Loucy (cell line): Measurements from ENCODE around the gene FHIT.

Experiments used
- H2AFZ ChIP-seq: fragments of 200-600 bp; sonication (generic); 2 replicates; pipeline ENCODE4 v1.6.0; 2016; ENCODE audit warnings: antibody characterized with exemption, mild to moderate bottlenecking, low read length, moderate library complexity
- H3F3A ChIP-seq: fragments of 200-600 bp; 2 replicates; pipeline ENCODE4 v1.6.0; 2016; ENCODE audit warnings: antibody characterized with exemption, low read depth, mild to moderate bottlenecking
- H3K27me3 ChIP-seq: fragments of 200-600 bp; sonication (generic); 2 replicates; pipeline ENCODE4 v1.6.1; 2014; ENCODE audit warnings: low read length, mild to moderate bottlenecking; ENCODE audit not compliant: insufficient read depth, poor library complexity, severe bottlenecking
- H3K36me3 ChIP-seq: fragments of 200-600 bp; sonication (generic); 2 replicates; pipeline ENCODE4 v1.6.1; 2016; ENCODE audit warnings: low read length; ENCODE audit not compliant: insufficient read depth
- H3K4me1 ChIP-seq: fragments of 200-600 bp; sonication (generic); 2 replicates; pipeline ENCODE4 v1.5.1; 2014; ENCODE audit warnings: low read length, mild to moderate bottlenecking; ENCODE audit not compliant: insufficient read depth, poor library complexity, severe bottlenecking
- H3K4me2 ChIP-seq: fragments of 200-600 bp; sonication (generic); 2 replicates; pipeline ENCODE4 v1.6.0; 2014; ENCODE audit warnings: antibody characterized with exemption, low read length, low read depth, mild to moderate bottlenecking; ENCODE audit not compliant: poor library complexity, severe bottlenecking
- H3K4me3 ChIP-seq: fragments of 200-600 bp; sonication (generic); 2 replicates; pipeline ENCODE4 v1.5.1; 2014; ENCODE audit warnings: low read length, mild to moderate bottlenecking, mixed read lengths; ENCODE audit not compliant: poor library complexity, severe bottlenecking
- H3K79me2 ChIP-seq: fragments of 200-600 bp; sonication (generic); 2 replicates; pipeline ENCODE4 v1.6.1; 2014; ENCODE audit warnings: low read length; ENCODE audit not compliant: insufficient read depth
- H3K9ac ChIP-seq: fragments of 200-600 bp; sonication (generic); 2 replicates; pipeline ENCODE4 v1.6.0; 2014; ENCODE audit warnings: mild to moderate bottlenecking, low read depth, low read length, moderate library complexity; ENCODE audit not compliant: poor library complexity, severe bottlenecking
- H3K9me2 ChIP-seq: fragments of 200-600 bp; sonication (generic); replicated peaks from 2 replicates; pipeline ENCODE4 v1.6.1; 2016; ENCODE audit warnings: low read depth, low read length, mixed read lengths
- H3K9me3 ChIP-seq: fragments of 200-600 bp; sonication (generic); 2 replicates; pipeline ENCODE4 v1.6.1; 2014; ENCODE audit warnings: mild to moderate bottlenecking, antibody characterized with exemption, low read length, low read depth; ENCODE audit not compliant: insufficient read depth
- H4K20me1 ChIP-seq: fragments of 200-600 bp; sonication (generic); 2 replicates; pipeline ENCODE4 v1.6.0; 2014; ENCODE audit warnings: antibody characterized with exemption, low read length, mild to moderate bottlenecking; ENCODE audit not compliant: insufficient read depth, poor library complexity, severe bottlenecking
- CTCF ChIP-seq: fragments of 200-600 bp; sonication (generic); conservative IDR thresholded peaks from 2 replicates; pipeline ENCODE4 v1.5.1; 2014; ENCODE audit warnings: mild to moderate bottlenecking, antibody characterized with exemption, low read length
- EZH2phosphoT487 ChIP-seq: fragments of 200-600 bp; IDR thresholded peaks from 2 replicates; pipeline ENCODE4 v1.6.1; 2018; ENCODE audit warnings: antibody characterized with exemption, mild to moderate bottlenecking, moderate library complexity, borderline replicate concordance

Gene FHIT

DNA sequence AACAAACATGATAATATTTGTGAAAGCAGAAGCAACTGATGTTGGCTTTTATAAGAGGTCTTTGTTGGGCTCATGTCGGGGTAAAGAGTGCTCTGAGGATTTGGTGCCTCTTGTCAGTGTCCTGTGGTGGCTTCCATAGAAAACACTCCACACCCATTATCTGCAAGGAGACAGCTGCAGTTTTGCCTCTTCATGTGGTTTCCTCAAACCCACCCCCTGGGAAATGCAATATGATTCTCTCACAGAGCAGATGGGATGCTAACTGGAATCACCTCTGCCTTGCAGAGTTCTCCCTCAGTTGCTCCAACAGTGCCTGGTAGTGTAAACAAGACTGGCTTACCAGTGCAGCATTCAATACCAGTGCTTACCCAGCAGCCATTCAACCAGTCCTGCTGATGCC, 1430.0 kb downstream of the FHIT start:
- Histone ChIP-seq H3K79me2 (no peaks in the 10 kb centered on the region), H3K27me3 (no peaks in the 10 kb centered on the region), H4K20me1 (no peaks in the 10 kb centered on the region), H3F3A (no peaks in the 10 kb centered on the region), H3K9me2 (no peaks in the 10 kb centered on the region), H3K36me3 (no peaks in the 10 kb centered on the region), H2AFZ (no peak overlapping the region), H3K9me3 (no peaks in the 10 kb centered on the region), H3K4me1 (peaks cover 7% of the 10 kb centered on the region), H3K9ac (no peak overlapping the region), H3K4me3 (no peak overlapping the region), H3K4me2 (no peak overlapping the region)
- no peak for TF ChIP-seq EZH2phosphoT487
- TF ChIP-seq CTCF: no peak

DNA sequence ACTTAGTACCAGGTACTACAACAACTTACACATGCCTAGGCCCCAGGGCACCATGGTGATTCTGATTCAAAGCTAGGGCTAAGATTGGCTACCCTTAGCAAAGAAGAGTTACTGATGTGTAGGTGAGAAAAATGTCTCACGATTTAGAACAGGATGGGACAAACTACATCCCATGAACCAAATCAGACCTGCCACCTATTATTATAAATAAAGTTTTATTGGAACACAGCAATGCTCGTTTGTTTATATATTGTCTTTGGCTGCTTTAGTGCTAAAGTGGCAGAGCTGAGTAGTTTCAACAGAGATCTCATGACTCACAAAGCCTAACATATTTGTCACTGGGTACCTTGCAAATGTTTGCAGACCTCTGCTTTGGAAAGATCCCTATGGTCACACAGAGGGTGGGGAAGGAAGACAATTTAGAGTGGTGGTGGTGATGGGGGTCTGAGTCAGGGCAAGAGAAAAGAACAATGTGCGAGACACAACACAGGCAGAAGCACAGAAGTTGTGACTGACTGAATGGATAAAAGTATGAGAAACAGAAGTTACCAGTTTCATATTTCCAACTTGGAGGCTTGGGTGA, 1430.8 kb downstream of the FHIT start:
- Histone ChIP-seq H3K27me3 (no peaks in the 10 kb centered on the region), H3K36me3 (no peaks in the 10 kb centered on the region), H4K20me1 (no peaks in the 10 kb centered on the region), H3F3A (no peaks in the 10 kb centered on the region), H3K4me1 (peaks cover 7% of the 10 kb centered on the region), H3K9me3 (no peaks in the 10 kb centered on the region), H3K4me2 (no peak overlapping the region), H3K9me2 (no peaks in the 10 kb centered on the region), H3K4me3 (no peak overlapping the region), H3K9ac (no peak overlapping the region), H2AFZ (no peak overlapping the region), H3K79me2 (no peaks in the 10 kb centered on the region)
- TF ChIP-seq EZH2phosphoT487: no peak
- TF ChIP-seq CTCF: no peak

GRCh38 chr3:59818919-59819300, 1432.3 kb downstream of the FHIT start:
- Histone ChIP-seq H3K9me2 (no peaks in the 10 kb centered on the region), H3K36me3 (no peaks in the 10 kb centered on the region), H4K20me1 (no peaks in the 10 kb centered on the region), H2AFZ (no peak overlapping the region), H3K79me2 (no peaks in the 10 kb centered on the region), H3F3A (no peaks in the 10 kb centered on the region), H3K27me3 (no peaks in the 10 kb centered on the region), H3K4me2 (no peak overlapping the region), H3K4me3 (no peak overlapping the region), H3K9ac (no peak overlapping the region), H3K4me1 (peaks cover 4% of the 10 kb centered on the region), H3K9me3 (no peaks in the 10 kb centered on the region)
- no peak for TF ChIP-seq EZH2phosphoT487
- TF ChIP-seq CTCF: no peak
